Subcutaneous adipose tissue (tissue), 4 donors: ENCODE results near the gene KHDC1. TPM values are rescaled to one million over a fixed set of nuclear protein-coding genes. Genes with fewer than 3 reads are reported as not detected.

Experiments used
- CTCF ChIP-seq: fragments of 450-650 bp; IDR thresholded peaks from one replicate; pipeline ENCODE4 v1.5.1; 2016; ENCODE audit warnings: low read depth, mild to moderate bottlenecking, control low read depth, antibody characterized with exemption, moderate library complexity
- total RNA-seq, 4 donors: library from RNA; depleted of rRNA; stranded (reverse); fragments of >200 nt; gene quantifications; one replicate each; pipeline ENCODE4 v1.1.0, GENCODE V29; 2016

Gene KHDC1
- total RNA-seq, 4 donors from 2014 or later: 0.34 to 1.7 (median 0.77) TPM

GRCh38 chr6:73233048-73233447, 29.9 kb downstream of the KHDC1 start:
- no peak for TF ChIP-seq CTCF

- no peak for TF ChIP-seq CTCF
These were observed 31.0 kb downstream of the KHDC1 start for GRCh38 chr6:73231986-73232391.

DNA sequence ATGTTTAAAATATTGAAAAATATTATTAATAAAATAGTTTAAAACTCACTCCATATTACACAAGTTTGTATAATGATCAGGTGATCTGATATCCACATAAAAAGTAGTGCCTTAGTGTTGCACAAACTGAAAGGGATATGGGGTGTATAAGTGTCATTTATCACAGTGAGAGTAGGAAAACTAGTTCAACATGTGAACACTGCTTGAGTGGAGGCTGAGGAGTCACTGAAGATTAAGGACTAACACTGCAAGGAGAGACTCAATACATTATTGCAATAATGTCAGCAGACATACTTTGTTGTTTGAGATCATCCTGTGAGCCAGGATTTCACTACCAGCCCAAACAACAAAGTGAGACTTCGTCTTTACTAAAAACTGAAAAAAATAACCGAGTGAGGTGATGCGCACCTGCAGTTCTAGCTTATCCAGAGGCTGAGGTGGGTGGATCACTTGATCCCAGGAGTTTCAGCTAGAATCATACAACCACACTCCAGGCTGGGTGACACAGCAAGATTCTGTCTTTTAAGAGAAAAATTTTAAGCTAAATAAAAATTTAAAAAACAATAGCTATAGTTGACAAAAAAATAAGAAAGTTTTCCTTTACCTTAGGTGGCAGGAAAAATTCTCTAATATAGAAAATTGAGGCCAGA, 35.3 kb downstream of the KHDC1 start:
- no peak for TF ChIP-seq CTCF

DNA sequence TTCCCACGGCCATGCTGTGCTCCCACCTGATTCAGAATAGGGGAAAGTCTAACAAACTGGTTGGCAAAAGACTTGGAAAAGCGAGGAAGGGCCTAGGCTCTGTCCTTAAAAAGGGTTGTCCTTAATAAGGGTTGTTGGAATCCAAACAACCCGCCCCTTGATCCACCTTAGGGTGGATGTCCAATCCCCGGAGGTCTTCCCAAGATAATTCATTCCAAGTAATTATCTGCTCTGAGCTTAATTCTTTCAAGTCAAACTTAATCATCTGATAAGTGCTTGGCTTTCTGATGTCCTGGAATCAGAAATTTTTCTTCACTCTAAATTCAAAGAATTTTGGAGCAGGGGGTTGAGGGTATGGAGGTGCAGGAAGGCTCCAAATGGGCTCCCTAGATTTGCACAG, 37.6 kb downstream of the KHDC1 start, which contains the start of gene KHDC1L:
Gene KHDC1L, minus strand, starts transcription at position 101 of the 400 bp plus-strand sequence. Its CDS starts 88 bp downstream, at position 13.
- no peak for TF ChIP-seq CTCF

- TF ChIP-seq CTCF: no peak
These were observed 46.1 kb downstream of the KHDC1 start for GRCh38 chr6:73216859-73217258.

- no peak for TF ChIP-seq CTCF
These were observed 53.9 kb downstream of the KHDC1 start for GRCh38 chr6:73209117-73209516.

DNA sequence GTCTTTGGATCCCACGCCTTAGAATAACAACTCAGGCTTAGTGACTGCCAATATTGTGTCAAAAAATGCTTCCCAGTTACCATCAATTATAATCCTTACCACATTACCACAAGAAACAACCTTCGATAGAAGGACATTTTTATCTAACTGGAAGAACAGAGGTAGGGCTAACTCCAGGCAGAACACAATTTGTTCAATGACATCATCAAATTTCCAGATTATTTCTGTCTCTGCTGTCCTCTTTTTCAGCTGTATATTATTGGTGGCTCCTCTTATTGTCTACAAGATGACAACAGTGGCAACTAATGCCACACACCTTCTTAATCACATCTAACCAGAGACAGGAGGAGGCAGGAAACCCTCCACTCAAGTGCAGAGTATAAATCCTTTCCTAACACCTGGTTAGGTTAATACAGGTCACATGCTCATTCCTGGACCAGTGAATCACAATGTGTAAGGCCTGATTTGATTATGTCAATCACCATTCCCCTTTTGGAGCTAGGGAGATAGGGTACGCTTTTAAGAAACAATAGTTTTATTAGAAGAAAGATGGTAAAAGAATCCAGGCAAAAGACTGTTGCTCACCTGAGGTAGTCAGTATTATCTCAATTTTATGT, 55.7 kb downstream of the KHDC1 start:
- TF ChIP-seq CTCF: no peak
